EH (cell line): ENCODE data around the gene CFAP100.
A peak's percentile ranks its signal among the peaks of the same experiment; 100 is the strongest.

Experiments used
- DNase-seq: peaks from one replicate; pipeline ENCODE4 v3.0.0-alpha.2; 2015; ENCODE audit warnings: low read depth

The CFAP100 gene

DNA sequence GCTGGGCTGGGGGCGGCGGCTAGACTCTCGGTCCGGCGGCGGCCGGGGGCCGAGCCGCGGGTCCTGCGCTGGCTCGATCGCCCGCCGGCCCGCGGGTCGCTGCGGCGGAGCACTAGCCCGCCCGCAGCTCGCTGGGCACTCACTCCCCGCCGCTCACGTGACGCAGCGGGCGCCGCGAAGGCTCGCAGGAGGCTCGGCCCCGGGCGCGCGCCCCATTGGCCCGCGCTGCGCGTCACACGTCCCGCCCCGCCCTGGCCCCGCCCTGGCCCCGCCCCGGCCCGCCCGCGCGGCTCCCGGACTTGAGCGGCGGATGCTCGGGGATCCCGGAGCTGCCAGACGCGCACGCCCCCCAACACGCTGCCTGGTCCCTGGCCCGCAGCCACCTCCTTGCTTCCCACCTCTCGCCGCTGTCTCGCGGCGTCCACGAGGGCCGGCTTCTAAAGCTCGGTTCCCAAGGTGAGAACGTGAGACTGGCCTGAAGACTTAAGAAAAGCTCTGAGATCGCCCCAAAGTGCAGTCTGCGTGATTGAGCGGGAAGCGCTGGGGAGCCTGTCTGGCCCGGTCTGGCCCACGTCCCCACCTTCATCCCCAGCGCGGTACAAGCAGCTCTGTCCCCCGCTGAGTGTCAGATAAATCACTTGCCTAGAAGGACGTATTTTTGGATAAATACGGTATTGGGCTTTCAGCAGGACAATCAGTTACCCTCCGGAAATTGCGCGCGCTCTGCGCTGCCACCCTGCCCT lies 37.2 kb upstream of the CFAP100 start, which contains the start of gene KLF15:
TSS of gene KLF15 (minus strand) at position 114 of the 743 bp plus-strand sequence. CDS start 4,486 bp downstream, outside the sequence.
- peak; percentile 80 for DNase-seq

DNA sequence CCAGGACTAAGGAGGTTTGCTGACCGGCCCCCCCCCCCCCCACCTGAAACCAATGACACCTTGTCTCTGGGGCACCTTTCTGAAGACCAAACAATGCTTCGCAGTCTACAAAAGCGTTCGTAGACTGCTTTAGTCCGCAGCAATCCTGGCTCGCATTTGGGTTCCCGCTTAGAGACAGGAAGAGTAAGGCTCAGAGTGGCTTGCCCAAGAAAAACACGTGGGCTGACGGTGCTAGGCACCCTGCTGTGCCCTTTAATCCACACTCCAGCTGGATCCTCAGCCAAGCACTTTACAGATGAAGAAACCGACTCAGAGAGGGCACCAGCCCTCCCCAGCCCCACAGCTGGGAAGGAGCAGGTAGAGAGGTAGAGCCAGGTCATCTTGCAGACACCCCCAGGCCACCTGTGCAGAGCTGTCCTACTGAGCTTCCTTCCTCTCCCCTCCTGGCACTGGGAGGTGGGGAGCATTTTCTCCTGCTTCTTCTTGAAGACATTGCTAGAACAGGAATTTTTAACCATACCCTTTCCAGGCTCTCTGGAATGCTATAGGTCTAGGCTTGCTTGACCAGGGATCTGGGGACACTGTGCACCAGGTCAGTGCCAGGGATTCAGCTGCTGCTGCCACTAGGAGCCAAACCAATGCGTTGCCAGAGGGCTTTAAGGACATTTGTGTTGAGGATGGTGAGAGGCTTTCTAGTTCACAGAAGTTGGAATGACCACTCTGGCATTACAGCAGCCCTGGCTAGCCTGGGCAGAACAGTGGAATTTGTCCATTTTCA lies 36.5 kb upstream of the CFAP100 start:
- peak; percentile 30 for DNase-seq

DNA sequence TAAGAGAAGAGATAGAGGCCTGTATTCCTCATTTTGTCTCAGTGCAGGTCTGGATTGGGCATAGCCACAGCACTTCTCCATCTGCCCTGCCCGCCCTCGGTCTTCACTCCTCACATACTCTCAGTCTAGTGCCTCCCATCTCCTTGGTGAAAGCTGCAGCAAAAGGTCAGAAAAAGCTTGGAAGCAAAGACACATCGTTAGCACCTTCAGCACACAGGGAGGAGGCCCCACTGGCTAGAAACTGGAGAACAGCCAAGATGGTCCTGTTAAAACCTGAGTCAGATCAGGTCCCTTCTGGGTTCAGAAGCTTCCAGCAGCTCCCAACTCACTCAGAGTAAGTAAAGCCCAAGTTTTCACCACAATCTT lies 35.9 kb upstream of the CFAP100 start:
- DNase-seq, result no peak

DNA sequence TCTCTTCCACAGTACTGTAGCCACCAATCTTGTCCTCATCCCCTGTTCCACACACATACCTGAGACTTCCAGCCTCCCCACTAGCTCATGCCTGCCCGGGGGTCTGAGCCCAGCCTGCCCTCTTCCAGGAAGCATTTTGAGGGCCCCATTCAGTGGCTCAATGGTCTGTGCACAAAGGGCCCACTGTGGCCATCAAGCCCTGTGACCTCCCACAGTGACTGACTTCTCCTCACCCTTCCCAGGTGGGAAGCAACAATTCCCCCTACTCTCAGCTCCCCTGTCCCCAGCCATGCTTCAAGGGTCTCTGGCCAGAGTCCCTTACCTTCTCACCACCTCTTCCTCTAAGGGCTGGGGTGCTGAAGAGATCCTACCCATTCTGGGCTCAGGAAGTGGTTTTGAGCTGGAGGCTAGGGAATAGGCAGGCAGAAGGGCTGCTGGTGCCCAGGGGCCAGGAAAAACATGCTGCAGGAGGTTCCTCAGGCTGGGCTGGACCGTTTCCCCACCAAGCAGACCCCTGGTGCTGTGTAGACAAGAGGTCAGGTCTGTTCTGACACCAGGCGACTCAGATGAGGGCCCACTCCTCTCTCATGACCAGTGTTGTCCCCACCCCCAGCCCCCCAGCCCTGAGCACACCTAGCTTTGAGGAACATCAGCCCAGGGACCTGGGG lies 34.5 kb upstream of the CFAP100 start:
- no peak for DNase-seq

DNA sequence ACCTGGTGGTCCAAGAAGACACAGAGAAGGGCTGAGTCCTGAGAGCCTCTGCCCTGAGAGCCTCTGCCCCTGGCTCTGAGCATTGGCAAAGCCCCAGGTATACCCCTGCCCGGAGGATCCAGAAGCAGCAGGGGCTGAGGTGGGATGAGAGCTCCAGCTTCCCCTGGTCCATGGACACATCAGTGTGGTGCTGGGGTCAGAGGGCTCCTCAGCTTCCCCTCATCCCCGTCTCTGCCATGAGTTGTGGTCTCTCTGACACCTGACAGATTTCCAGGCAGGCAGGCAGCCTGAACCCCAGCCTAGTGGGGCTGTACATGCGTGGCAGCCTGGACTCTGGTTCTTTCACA lies 34.0 kb upstream of the CFAP100 start:
- DNase-seq, result no peak

DNA sequence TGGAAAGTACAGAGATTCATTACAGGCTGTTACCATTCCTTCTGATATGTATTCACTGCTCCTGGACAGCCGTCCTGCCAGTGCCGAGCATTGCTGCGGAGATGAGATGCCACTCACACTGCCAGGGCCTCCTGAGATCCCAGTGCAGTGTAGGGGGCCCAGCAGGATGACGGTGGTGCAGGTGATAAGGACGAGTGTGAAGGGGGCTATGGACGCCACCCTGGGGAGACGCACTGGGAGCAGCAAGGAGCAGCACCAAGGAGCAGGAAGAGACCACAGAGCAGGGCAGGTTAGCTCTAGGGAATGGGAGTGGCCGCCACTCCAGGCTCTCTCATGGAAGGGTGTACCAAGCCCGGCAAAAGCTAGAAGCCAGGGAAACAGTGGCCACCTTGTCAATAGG lies 33.5 kb upstream of the CFAP100 start:
- DNase-seq, result no peak

DNA sequence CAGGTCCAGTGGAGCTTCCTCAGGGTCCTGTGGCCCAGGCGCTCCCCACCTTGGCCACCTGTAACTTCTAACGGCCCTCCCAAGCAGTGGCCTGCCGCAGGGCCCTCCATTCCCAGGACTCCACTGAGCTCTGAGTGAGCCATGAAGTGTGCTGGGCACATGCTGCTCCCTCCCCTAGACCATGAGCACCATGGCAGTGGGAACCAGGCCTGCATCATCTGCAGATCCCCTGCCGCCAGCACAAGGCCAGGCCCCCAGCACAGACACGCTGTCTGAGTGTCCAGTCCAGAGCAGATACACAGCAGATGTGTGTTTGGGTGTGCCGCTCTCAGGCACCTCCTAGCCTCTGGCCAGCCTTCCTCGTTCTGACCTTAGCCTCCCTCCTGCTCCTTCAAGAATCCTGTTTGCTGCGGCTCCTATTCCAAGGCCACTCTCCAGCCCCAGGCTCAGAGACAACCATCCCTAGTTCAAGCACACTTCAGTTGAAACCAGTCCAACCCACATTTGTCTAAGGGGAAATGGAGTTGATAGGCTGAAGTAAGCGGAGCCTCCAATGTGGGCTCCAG lies 30.5 kb upstream of the CFAP100 start:
- no peak for DNase-seq

DNA sequence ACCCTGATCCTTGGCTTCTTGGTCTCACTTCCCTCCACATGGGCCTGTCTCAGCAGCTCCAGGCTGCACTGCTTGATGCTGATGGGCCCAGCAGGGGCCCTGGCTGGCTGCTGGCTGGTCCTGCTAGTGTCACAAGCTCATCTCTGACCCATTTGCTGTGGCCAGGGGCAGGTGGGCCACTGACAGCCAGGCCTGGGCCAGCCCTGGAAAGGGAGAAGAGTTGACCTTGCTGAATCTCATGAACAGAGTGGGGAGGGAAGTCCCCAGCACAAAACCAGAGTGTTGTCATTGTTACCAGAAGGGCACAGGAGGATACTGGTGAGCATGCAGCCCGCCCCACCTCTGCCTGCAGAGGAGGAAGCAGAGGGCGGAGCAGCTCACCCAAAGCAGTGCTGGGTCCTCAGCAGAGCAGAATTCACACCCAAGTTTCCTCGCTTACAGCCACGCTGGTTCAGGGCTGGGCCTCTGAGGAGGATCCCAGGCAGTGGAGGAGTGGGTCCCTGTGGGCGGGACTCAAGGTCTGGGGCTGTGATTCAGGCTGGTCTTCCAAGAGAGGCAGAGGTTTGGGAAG lies 29.9 kb upstream of the CFAP100 start:
- DNase-seq, result no peak

DNA sequence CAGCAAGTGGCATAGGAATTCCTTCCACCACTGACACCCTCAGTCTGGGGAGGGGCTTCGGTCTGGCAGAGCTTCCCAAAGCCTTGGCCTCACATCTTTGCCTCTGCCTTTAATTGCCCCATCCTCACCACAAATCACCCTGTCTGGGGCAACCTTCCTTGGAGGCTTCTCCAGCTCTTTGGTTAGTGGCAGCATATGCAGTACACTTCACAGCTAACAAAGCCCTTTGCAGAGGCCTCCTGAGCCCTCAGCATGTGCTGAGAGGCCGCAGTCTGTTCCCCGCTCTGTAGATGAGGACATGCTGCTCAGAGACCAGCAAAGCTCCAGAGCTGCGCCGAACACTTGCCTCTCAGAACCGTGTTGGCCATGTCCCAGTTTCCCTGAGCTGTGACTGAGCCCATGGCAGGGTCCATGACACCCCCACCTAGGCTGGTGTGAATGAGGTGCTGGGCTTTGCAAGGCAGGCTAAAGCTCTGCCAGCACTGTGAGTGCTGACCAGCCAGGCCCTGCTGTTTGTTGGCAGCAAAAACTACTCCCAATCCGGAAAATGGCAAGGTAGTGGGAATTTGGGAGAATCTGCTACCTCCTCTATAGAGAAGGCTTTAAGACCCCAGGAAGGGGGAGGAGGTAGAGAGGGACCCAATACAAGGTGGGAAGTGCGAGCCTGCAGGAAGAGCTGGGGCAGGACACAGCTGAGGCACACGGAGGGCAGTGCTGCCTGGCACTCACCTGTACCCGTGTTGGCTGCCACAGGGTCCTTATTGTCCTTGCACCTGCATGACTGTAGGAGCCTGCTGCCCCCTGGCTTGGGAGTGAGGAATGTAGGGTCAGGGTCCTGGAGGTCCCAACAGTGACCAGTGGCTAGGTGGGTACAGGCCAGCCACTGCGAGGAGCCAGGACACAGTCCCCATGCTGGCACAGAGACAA lies 29.1 kb upstream of the CFAP100 start:
- no peak for DNase-seq

DNA sequence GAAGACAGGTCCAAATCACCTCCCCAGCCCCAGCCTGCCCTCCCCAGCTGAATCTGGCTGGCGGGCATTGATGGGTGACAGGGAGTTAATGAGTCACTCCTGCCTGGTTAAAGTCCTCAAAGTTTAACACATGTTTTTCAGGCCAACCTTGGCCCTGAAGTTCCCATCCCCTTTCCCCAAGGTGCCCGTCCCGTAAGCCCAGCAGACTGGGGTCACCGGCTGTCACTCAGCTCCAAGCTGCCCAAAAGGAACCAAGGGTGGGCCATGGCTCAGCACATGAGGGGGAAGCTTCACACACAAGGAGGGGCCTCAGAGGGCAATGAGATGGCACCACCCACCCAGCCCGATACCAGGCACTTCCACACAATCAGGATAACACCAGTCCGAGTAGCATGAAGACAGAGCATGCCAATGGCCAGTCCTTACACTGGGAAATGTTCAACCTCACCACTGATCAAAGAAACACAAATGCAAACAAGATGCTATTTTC lies 27.3 kb upstream of the CFAP100 start:
- DNase-seq, result no peak

DNA sequence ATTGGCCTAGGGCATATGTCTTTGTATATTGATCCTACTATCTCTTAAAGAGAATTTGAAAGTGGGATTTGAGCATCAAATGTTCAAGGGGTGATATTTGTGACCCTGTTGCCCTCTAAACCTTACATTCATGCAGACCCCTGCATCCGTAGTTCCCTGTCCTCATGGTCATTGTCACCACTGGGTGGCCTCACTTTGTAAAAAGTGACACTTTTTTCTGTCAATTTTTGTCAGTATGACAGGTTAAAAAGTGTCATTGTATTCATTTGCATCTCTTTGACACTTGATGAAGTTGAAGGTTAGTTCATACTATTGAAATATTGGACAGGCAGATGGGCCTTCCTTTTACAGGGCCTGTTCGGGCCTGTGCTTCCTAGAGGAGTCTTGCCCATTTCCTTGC lies 25.2 kb upstream of the CFAP100 start:
- no peak for DNase-seq

DNA sequence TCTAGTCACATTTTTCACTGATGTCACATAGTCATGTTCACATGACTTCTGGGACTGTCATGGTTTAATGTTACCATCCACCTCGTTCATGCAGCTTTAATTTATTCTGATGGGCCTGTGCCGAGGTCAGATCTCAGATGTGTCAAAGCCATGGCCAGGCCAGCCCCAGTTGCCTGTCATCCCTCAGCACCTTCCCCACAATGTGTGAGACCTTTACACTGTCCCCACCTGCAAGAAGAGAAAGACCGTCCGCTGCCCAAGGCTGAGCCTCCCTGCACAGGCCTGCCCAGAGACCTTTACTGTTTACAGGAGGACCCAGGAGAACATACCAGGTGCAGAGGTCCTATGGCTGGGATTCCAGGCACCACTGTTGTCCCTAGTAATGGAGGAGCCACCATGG lies 24.7 kb upstream of the CFAP100 start:
- no peak for DNase-seq

DNA sequence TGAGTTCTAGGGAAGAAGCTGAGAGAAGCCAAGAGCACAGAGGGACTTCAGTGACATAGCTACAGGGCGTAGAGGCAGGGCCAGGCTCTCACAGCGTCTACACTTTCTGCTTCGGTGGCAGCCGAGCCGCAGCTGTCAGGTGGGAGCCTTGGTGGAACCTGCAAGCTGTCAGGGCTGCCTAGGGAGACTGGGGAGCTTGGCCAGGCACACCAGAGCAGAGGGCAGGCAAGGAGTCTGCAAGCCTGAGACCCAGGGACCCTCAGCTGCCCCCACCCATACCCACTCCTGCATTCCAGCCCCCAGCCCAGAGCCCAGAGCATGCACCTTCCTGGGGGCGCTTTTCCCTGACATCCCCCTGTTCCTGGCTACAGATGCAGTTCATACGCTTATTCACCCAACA lies 24.1 kb upstream of the CFAP100 start:
- no peak for DNase-seq

DNA sequence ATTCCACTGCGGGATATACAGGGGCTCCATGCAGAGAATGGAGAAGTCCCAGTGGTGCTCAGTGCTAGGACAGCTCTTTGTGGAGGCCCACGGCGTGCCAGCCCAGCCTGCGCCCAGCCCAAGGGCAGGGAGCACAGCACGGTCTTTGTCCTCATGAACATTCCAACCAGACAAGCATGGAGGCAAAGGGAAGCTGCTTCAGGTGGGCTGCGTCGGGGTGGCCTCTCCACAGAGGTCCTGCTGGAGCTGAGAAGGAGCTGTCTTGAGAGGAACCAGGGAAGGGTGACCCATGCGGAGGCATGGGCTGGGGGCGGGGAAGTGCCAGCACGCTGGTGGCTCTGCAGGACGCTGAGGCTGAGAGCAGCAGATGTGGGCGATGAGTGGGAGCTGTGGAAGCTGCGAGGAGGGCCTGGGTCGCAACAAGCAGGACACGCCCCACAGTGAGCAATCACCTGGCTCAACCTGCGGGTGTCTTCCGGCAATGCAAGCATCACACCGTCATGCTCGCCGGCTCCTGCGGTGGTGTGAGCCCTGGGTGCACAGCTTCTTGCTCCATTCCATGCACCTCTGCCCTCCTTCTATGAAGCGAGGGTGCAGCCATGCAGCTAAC lies 23.5 kb upstream of the CFAP100 start:
- no peak for DNase-seq

DNA sequence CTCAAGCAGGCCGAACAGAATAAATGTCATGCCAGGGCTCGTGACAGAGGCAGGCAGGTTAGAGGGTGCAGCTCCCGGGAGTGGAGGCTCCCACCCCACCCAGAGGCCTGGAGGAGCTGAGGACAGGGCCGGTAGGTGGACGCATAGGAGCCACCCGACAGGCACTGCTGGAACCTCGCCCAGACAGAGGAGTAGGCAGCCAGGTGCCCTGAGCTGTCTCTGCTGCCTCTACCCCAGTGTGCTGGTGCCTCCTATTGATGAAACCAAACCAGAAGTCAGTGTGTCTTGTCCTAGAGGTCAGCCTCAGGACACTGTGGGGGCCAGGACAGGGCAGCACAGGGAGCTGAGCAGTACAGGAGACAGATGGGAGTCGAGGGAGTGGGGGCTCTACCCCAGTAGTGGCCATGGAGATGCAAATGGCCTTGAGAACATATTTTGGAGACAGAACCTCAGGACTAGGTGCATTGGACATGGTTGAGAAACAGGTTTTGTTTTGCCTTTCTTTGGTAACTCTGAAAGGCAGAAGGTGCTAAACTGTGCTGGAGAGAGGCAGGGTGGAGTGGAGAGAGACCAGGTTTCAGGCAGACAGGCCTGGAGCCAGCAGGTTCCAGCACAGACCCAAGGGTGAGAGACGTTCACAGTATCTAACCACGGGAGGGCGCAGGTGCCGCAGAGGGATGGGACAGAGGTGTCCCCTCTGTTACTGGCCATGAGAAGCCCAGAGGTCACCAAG lies 22.1 kb upstream of the CFAP100 start:
- DNase-seq, result no peak

DNA sequence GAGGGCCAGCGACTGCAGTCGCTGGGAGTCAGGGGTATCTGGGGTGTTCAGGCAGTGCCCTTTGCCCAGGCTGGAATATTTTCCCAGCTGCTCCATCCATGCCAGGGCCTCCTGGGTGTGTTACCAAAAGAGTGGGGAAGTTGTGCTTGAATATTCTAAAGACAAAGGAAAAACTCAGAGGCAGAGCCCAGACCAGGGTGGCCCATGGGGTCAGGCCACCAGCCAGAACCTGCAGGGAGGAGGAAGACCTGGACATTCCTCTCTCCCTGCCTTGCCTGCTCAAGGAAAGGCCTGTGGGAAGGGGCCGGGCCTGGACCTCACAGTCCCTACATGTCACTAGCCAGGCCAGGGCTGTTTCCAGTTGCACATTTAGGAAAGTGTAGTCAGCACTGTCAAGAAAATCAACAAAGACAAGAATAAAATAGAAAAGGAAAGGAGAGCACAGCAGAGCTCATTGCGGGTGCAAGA lies 21.5 kb upstream of the CFAP100 start:
- DNase-seq, result no peak

DNA sequence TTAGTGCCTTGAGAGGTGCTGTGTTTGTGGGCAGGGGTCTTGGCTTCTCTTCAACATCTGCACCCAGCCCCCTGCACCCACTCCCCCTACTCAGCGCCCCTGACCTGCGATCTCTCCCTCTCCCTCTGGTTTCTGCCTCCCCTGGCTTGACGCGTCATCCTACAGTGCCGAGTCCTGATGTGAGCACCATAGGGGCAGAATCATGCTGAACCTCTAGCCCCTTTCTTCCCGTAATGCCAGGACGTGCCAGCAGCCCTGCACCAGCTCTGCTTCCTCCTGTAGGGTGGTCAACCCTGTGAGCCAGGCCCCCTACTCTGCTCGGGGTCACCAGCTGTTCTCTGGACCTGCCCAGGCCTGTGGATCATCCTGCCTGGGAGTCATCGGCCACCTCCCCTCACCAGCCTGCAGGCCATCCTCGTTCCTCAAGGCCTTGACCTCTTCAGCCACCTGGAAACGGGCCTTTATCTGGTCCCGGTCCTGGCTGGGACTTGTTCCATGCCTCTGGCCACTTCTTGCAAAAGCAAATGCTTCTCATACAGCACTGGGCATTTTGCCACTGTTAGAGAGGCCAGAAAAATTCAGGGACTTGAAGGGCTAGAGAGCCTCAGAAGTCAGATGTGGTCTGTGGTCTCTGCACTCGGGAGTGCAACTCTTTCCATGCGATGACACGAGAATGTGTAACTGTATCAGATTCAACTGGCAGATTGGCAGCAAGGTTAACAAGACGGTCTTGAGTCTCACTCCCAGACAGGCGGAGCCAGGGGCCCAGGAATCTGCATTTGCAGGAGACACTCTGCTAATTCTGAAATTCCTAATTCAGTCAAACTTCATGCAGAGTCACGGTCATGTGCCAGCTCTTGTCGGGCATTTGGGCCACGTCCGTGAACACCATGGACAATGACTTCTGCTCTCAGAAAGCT lies 20.8 kb upstream of the CFAP100 start:
- peak; percentile 62 for DNase-seq

DNA sequence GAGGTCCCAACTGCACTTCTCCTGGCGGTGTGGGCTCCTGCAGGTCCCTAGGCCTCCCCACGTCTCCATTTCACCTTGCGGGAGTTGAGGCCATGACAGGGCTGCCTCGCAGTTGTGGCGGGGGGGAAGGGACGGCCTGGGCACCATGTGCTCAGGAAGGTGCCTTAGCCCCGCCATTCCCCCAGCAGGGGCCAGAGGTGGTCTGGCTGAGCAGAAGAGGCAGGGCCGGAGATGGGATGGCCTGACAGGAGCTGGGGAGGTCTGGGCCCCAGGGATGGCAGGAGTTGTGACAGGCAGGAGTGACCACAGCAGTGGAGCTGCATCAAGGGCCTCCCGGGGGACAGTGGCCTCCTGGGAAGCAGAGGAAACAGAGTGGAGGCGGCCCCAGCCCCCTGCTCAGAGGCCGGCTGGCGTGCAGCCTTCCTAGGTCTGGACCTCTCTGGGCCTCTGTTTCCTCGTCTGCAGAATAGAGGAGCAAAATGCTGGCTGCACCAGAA lies 18.8 kb upstream of the CFAP100 start:
- no peak for DNase-seq

DNA sequence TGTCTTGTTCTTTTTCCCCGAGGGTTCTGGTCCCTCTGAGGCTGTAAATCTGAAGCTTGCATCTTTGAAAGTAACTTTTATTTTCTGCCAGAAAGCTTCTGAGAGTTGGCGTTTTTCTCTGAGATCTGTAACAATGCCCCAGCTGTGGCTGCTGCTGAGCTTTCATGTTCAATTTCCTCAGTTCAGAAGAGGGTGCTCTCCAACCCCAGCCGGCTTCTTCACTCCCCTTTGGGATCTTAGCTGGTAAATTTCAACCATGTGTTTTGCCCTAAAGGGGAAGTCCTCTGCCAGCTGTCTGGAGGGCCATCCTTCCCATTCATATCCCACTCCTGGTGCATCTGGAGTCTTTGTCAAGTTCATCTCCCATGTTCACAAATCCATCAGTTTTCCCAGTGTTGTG lies 18.3 kb upstream of the CFAP100 start:
- DNase-seq, result no peak
